HepG2 (cell line): Measurements from ENCODE around the gene FBXO24. TPM values are rescaled to one million over a fixed set of nuclear protein-coding genes. Genes with fewer than 3 reads are reported as not detected.

Experiments used
- AGO2 ChIP-seq: fragments of 200-400 bp; formaldehyde crosslinking; optimal IDR thresholded peaks from 2 replicates; pipeline ENCODE3; 2017; ENCODE audit warnings: mild to moderate bottlenecking, low read depth, low read length, moderate library complexity
- ARID2 ChIP-seq: sonication (generic); formaldehyde crosslinking; IDR thresholded peaks from 2 replicates; pipeline ENCODE4 v1.8.1; 2022; ENCODE audit warnings: mild to moderate bottlenecking, missing genetic modification reagents, borderline replicate concordance
- ASH2L ChIP-seq: fragments of 300-600, 200-600 bp; sonication (generic); IDR thresholded peaks from 2 replicates; pipeline ENCODE4 v1.7.0; 2017; ENCODE audit warnings: low read depth, mild to moderate bottlenecking, moderate library complexity, mixed read lengths, low read length; ENCODE audit not compliant: insufficient read length
- DRAP1 ChIP-seq: IDR thresholded peaks from 2 replicates; pipeline ENCODE4 v1.6.1; 2016; ENCODE audit warnings: missing genetic modification reagents, missing compliant biosample characterization
- FOXC1 ChIP-seq: sonication (generic); formaldehyde crosslinking; IDR thresholded peaks from 2 replicates; pipeline ENCODE4 v1.8.0; 2022; ENCODE audit warnings: mild to moderate bottlenecking, missing genetic modification reagents, borderline replicate concordance
- HNRNPK ChIP-seq: fragments of 200-400 bp; formaldehyde crosslinking; IDR thresholded peaks from 2 replicates; pipeline ENCODE4 v1.6.1; 2018; ENCODE audit warnings: low read length, low read depth, moderate library complexity, mild to moderate bottlenecking; ENCODE audit not compliant: poor library complexity, severe bottlenecking
- KDM2A ChIP-seq: sonication (generic); formaldehyde crosslinking; IDR thresholded peaks from 2 replicates; pipeline ENCODE4 v1.4.0; 2020; ENCODE audit warnings: low read depth, missing genetic modification reagents, borderline replicate concordance
- MAX ChIP-seq: IDR thresholded peaks from 2 replicates; pipeline ENCODE4 v1.6.1; 2012; ENCODE audit warnings: inconsistent platforms
- MIXL1 ChIP-seq: IDR thresholded peaks from 2 replicates; pipeline ENCODE4 v1.6.1; 2016
- MXD1 ChIP-seq: sonication (generic); formaldehyde crosslinking; IDR thresholded peaks from 2 replicates; pipeline ENCODE4 v1.4.0; 2020; ENCODE audit warnings: mild to moderate bottlenecking, missing genetic modification reagents
- NCOA5 ChIP-seq: sonication (generic); formaldehyde crosslinking; IDR thresholded peaks from 2 replicates; pipeline ENCODE4 v1.4.0; 2020; ENCODE audit warnings: missing genetic modification reagents
- PHF21A ChIP-seq: sonication (generic); formaldehyde crosslinking; IDR thresholded peaks from 2 replicates; pipeline ENCODE4 v1.5.0; 2020; ENCODE audit warnings: mild to moderate bottlenecking, missing genetic modification reagents
- PITX1 ChIP-seq: sonication (generic); formaldehyde crosslinking; IDR thresholded peaks from 2 replicates; pipeline ENCODE4 v1.5.1; 2020; ENCODE audit warnings: mild to moderate bottlenecking, missing genetic modification reagents
- REST ChIP-seq, 2 experiments: IDR thresholded peaks; 2 replicates each; pipeline ENCODE4 v1.6.1; 2011 to 2012; ENCODE audit warnings: low read length in 2 of 2, borderline replicate concordance in 1 of 2, low read depth in 1 of 2, mild to moderate bottlenecking in 1 of 2, moderate library complexity in 1 of 2
- SKI ChIP-seq: fragments of 450-650 bp; IDR thresholded peaks from one replicate; pipeline ENCODE4 v1.6.1; 2018; ENCODE audit warnings: mild to moderate bottlenecking; ENCODE audit not compliant: partially characterized antibody
- ZC3H4 ChIP-seq: sonication (generic); formaldehyde crosslinking; IDR thresholded peaks from 2 replicates; pipeline ENCODE4 v1.4.0; 2020; ENCODE audit warnings: missing genetic modification reagents, borderline replicate concordance
- ZFAT ChIP-seq: sonication (generic); formaldehyde crosslinking; conservative IDR thresholded peaks from 2 replicates; pipeline ENCODE4 v1.8.1; 2023; ENCODE audit warnings: missing genetic modification reagents, inconsistent platforms
- ZFP1 ChIP-seq: IDR thresholded peaks from 2 replicates; pipeline ENCODE4 v1.6.1; 2016
- ZMYM3 ChIP-seq: sonication (generic); formaldehyde crosslinking; IDR thresholded peaks from 2 replicates; pipeline ENCODE4 v1.5.1; 2020; ENCODE audit warnings: mild to moderate bottlenecking, missing genetic modification reagents
- ZNF562 ChIP-seq: sonication (generic); formaldehyde crosslinking; IDR thresholded peaks from 2 replicates; pipeline ENCODE4 v1.8.0; 2022; ENCODE audit warnings: missing genetic modification reagents, borderline replicate concordance
- ZNF619 ChIP-seq: sonication (generic); formaldehyde crosslinking; IDR thresholded peaks from 2 replicates; pipeline ENCODE4 v1.4.0; 2020; ENCODE audit warnings: mild to moderate bottlenecking, missing genetic modification reagents
- ZNF83 ChIP-seq: sonication (generic); formaldehyde crosslinking; IDR thresholded peaks from 2 replicates; pipeline ENCODE4 v1.4.0; 2020; ENCODE audit warnings: missing genetic modification reagents, mild to moderate bottlenecking, borderline replicate concordance
- ZUFSP ChIP-seq: sonication (generic); formaldehyde crosslinking; IDR thresholded peaks from 2 replicates; pipeline ENCODE4 v1.9.0; 2021; ENCODE audit warnings: missing genetic modification reagents, mild to moderate bottlenecking, borderline replicate concordance
- polyA plus RNA-seq, 8 experiments: library from polyadenylated mRNA; depleted of rRNA in 3 of 8; stranded (reverse) in 7 of 8; unstranded in 1 of 8; fragments of >200 nt; fragmentation: Illumina TruSeq in 4 of 8; extraction: Trizol in 4 of 8; gene quantifications; 2 replicates each; pipeline versions ENCODE4 v1.2.1 to v1.2.3, GENCODE V29; 2011 to 2016; ENCODE audit warnings: low read depth in 4 of 8, missing spikeins in 1 of 8, mixed read lengths in 1 of 8; ENCODE audit not compliant: insufficient read depth in 1 of 8
- total RNA-seq, 5 experiments: library from RNA; depleted of rRNA; stranded (reverse); fragments of >200 nt; fragmentation: Illumina TruSeq; extraction: Trizol; gene quantifications; 2 replicates each; pipeline ENCODE4 v1.2.3, GENCODE V29; 2016; ENCODE audit warnings: low read depth in 1 of 5

The FBXO24 gene
- total and polyA plus RNA-seq, 2 of the 13 experiments (the other 11 are each of a cell fraction or from before 2014, with no cell fraction given): 0.20 to 0.55 TPM

GRCh38 chr7:100568176-100568895 lies 17.8 kb upstream of the FBXO24 start (continued):
- TF ChIP-seq REST (IDR thresholded peaks at IDR 0.05; ENCODE audit: borderline replicate concordance in 1 of 2, low read depth in 1 of 2, low read length in 2 of 2): peak in 1 of 2 experiments; percentile 68; a peak in 2 of 4 replicates
- no peak; the same call in 1 of the 2 replicates for TF ChIP-seq ZFAT (CRISPR knock-in tag)
- TF ChIP-seq MXD1 (CRISPR knock-in tag): peak; percentile 85
- no peak; the same call in 1 of the 2 replicates for TF ChIP-seq ZMYM3
- peak; percentile 99 for TF ChIP-seq AGO2
- TF ChIP-seq ZNF562 (CRISPR knock-in tag): peak; percentile 56; the same call in 1 of the 2 replicates
- TF ChIP-seq MAX: no peak
- TF ChIP-seq ASH2L: peak; percentile 83
- peak; percentile 69 for TF ChIP-seq ZC3H4
- TF ChIP-seq ZUFSP (CRISPR knock-in tag): no peak
- peak; percentile 36 for TF ChIP-seq HNRNPK
- TF ChIP-seq ZNF619: no peak
- peak; percentile 57 for TF ChIP-seq PITX1 (CRISPR knock-in tag)
- peak; percentile 98 for TF ChIP-seq KDM2A (CRISPR knock-in tag)
- TF ChIP-seq DRAP1 (CRISPR knock-in tag): peak; percentile 39; the same call in 1 of the 2 replicates
- peak; percentile 48; the same call in 1 of the 2 replicates for TF ChIP-seq ZFP1 (CRISPR knock-in tag)
- TF ChIP-seq SKI: peak; percentile 17
- TF ChIP-seq ARID2 (CRISPR knock-in tag): peak; percentile 90
- TF ChIP-seq NCOA5: peak; percentile 98; the same call in 1 of the 2 replicates
- peak; percentile 74 for TF ChIP-seq ZNF83 (CRISPR knock-in tag)
- TF ChIP-seq MIXL1 (CRISPR knock-in tag): peak; percentile 19; the same call in 1 of the 2 replicates
- TF ChIP-seq FOXC1 (CRISPR knock-in tag): no peak; the same call in 1 of the 2 replicates
- peak; percentile 88 for TF ChIP-seq PHF21A (CRISPR knock-in tag)
